AG04449 (cell line): ENCODE results near the gene RIOK2.
"Not testable (repeated sequence)": the region's sequence is repeated elsewhere in the genome, so short reads cannot be mapped to it uniquely, and the experiment has no call there.

ENCODE experiments used
- CTCF ChIA-PET: fragments of 350-600 bp; formaldehyde crosslinking; extraction: SDS; loops from one replicate; lab custom pipeline; 2021; ENCODE audit warnings: antibody characterized with exemption; lab: Yijun Ruan, JAX
- POLR2A ChIA-PET: fragments of 400-600, 350-600 bp; formaldehyde crosslinking; extraction: SDS; loops from one replicate; lab custom pipeline; 2020; ENCODE audit warnings: antibody characterized with exemption, inconsistent platforms; lab: Yijun Ruan, JAX
- DNase-seq: peaks from one replicate; pipeline ENCODE4 v3.0.0-alpha.2; 2010; ENCODE audit warnings: low read depth, low spot score
- H3K4me3 ChIP-seq: 2 replicates; pipeline ENCODE4 v1.5.1; 2011; ENCODE audit warnings: low read depth, mild to moderate bottlenecking, control low read depth, low read length
- CTCF ChIP-seq: IDR thresholded peaks from one replicate; pipeline ENCODE4 v1.5.1; 2011; ENCODE audit warnings: mild to moderate bottlenecking, moderate library complexity, low read length, control low read depth, inconsistent platforms; ENCODE audit not compliant: insufficient read depth; ENCODE audit errors: missing control alignments

RIOK2 gene

DNA sequence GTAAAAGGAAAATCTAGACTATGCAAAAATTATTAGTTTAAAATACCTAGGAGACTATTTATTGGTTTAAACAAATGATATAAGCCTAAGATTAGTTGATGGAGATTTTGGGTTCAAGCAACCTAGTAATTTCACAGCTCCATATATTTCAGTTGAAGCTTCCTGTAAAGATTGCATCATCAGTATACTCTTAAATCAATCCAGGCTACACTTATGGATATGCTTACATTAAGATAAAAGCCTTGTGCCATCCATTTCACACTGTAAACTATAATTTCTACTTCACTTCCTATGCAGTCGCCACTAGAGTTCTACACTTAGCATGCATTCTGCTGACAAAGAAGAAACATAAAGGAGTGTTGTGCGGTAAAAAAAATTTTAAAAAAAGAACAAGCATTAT is 33.3 kb downstream of the RIOK2 start:
- DNase-seq = no peak
- H3K4me3 ChIP-seq = no peak overlapping the region
- POLR2A ChIA-PET = no interaction called here
- CTCF ChIA-PET = interaction anchor here (2.8 to 7.6 kb wide), 2 partner anchors 14 to 281 kb away, joined by 14 to 54 read pairs; no protein-coding TSS in a partner anchor
- no peak for TF ChIP-seq CTCF

GRCh38 chr5:97148288-97148687 is 34.8 kb downstream of the RIOK2 start:
- CTCF ChIA-PET = interaction anchor here (1.0 to 7.6 kb wide), 4 partner anchors 11 to 280 kb away, joined by 4 to 54 read pairs (median 10); no protein-coding TSS in a partner anchor

DNA sequence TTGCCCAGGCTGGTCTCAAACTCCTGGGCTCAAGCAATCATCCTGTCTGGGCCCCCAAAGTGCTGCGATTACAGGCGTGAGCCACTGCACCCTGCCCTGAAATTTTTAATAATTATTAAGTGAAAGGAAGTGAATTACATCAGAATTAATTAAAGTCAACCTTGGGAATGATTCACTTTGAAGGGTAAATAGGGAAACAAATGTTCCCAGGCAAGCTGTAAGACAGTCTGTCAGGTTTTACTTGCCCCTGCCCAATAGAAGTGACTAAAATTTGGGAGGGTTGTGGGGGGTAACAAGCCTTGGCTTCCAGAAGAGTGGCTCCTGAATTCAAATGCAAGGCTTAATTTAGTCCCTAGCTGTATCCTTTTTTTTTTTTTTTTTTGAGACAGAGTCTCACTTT is 39.3 kb downstream of the RIOK2 start:
- no peak for TF ChIP-seq CTCF
- ChIA-PET CTCF (interaction anchor here (1.0 to 3.2 kb wide), 5 partner anchors 18 to 275 kb away, joined by 3 to 34 read pairs (median 23); no protein-coding TSS in a partner anchor), POLR2A (no interaction called here)
- no peak overlapping the region for H3K4me3 ChIP-seq
- DNase-seq = no peak

More at GRCh38 chr5:97148288-97148687, 34.8 kb downstream of the RIOK2 start:
- TF ChIP-seq CTCF = no peak
- H3K4me3 ChIP-seq = no peak overlapping the region
- POLR2A ChIA-PET = no interaction called here
- DNase-seq = no peak

GRCh38 chr5:97142521-97143254 is 40.4 kb downstream of the RIOK2 start, which contains the start of gene LIX1:
Gene LIX1 (minus strand): TSS chr5:97142611. CDS start chr5:97142576, 35 bp downstream.
- ChIA-PET POLR2A (no interaction called here), CTCF (interaction anchor here (0.7 to 4.0 kb wide), 21 partner anchors 8 to 390 kb away, joined by 3 to 34 read pairs (median 4); no protein-coding TSS in a partner anchor)
- TF ChIP-seq CTCF = peak; percentile 40
- H3K4me3 ChIP-seq = no peak within 1 kb of the TSS
- DNase-seq = no peak

DNA sequence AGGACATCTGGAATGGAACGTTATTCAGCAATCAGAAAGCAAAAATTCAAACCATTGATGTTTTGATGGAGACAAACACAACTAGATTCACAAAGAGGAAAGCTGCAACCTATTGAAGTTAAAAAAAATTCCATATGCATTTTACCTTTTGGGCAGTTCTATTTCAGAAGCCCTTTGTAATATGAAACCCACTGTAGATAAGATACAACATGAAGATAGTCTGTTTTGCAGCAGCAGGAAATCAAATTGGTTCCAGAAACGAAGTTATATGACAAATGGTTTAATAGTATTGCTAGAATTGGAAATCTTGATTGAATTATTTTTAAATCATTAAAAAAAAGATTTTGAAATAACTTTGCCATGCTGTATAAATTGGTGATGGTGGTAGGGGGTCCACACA is 41.5 kb downstream of the RIOK2 start:
- no peak for TF ChIP-seq CTCF
- DNase-seq = no peak
- CTCF ChIA-PET = interaction anchor here (0.7 to 4.0 kb wide), 14 partner anchors 9 to 389 kb away, joined by 3 to 34 read pairs (median 4); no protein-coding TSS in a partner anchor
- POLR2A ChIA-PET = no interaction called here
- no peak overlapping the region for H3K4me3 ChIP-seq

GRCh38 chr5:97141031-97141430 is 42.0 kb downstream of the RIOK2 start:
- POLR2A ChIA-PET = no interaction called here
- CTCF ChIA-PET = interaction anchor here (0.8 to 4.0 kb wide), 10 partner anchors 15 to 388 kb away, joined by 3 to 34 read pairs (median 9); no protein-coding TSS in a partner anchor

GRCh38 chr5:97140250-97140649 is 42.8 kb downstream of the RIOK2 start:
- H3K4me3 ChIP-seq, DNase-seq, POLR2A ChIA-PET: not testable (repeated sequence)
- CTCF ChIA-PET = interaction anchor here (1.4 to 4.0 kb wide), 8 partner anchors 16 to 388 kb away, joined by 5 to 34 read pairs (median 15); no protein-coding TSS in a partner anchor

More at GRCh38 chr5:97141031-97141430, 42.0 kb downstream of the RIOK2 start:
- H3K4me3 ChIP-seq = no peak overlapping the region
- TF ChIP-seq CTCF = no peak
- DNase-seq = no peak
